ENCODE results near the gene ZNF813.
"Not testable (repeated sequence)": the region's sequence is repeated elsewhere in the genome, so short reads cannot be mapped to it uniquely, and the experiment has no call there.

Gene ZNF813

GRCh38 chr19:53485046-53486004, 17.8 kb downstream of the ZNF813 start:
- no peak for DNase-seq

GRCh38 chr19:53492153-53492552, 24.6 kb downstream of the ZNF813 start:
- no peak for DNase-seq

- not testable (repeated sequence) for DNase-seq
These were observed 29.9 kb downstream of the ZNF813 start for GRCh38 chr19:53497311-53498023.

- not testable (repeated sequence) for DNase-seq
These were observed 30.5 kb downstream of the ZNF813 start for GRCh38 chr19:53498024-53498395.

DNA sequence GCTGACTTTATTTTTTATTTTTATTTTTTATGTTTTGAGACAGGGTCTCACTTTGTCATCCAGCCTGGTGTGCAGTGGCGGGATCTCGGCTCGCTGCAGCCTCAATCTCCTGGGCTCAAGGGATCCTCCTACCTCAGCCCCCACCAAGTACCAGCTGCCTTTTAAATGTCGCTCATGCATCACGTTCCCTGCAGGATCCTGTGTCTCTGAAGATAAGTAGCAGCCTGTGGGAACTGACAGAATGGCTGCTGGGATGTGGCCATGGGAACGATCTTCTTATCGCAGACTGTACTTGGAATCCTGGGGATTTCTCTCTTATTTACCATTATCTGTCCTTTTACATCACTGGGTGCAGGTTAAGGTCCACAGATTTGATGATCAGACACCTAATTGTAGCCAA, 35.6 kb downstream of the ZNF813 start:
- not testable (repeated sequence) for DNase-seq

- DNase-seq: peak in 3 of 4 experiments; percentile 8 to 25 (median 10)
These were observed 36.3 kb downstream of the ZNF813 start for GRCh38 chr19:53503671-53504364.

DNA sequence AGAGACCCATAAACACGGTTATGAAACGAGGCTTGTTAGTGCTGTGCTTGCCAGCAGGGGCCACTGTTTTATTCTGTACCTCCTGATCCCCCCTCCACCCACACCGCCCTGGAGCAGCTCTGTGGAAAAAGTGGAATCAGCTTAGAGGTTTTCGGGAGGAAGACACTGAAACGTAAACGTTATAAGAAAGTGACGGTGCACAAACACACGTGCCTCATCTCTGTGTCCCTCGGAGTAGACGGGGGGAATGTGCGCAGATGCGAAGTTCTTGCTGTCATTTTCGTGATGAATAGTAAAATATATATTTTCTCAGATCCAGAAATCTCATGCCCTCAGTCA, 36.8 kb downstream of the ZNF813 start:
- peak in 1 of 4 experiments; percentile 16 for DNase-seq

- DNase-seq: no peak
These were observed 37.4 kb downstream of the ZNF813 start for GRCh38 chr19:53504885-53505284.

- no peak for DNase-seq
These were observed 39.2 kb downstream of the ZNF813 start for GRCh38 chr19:53506728-53507127.

DNA sequence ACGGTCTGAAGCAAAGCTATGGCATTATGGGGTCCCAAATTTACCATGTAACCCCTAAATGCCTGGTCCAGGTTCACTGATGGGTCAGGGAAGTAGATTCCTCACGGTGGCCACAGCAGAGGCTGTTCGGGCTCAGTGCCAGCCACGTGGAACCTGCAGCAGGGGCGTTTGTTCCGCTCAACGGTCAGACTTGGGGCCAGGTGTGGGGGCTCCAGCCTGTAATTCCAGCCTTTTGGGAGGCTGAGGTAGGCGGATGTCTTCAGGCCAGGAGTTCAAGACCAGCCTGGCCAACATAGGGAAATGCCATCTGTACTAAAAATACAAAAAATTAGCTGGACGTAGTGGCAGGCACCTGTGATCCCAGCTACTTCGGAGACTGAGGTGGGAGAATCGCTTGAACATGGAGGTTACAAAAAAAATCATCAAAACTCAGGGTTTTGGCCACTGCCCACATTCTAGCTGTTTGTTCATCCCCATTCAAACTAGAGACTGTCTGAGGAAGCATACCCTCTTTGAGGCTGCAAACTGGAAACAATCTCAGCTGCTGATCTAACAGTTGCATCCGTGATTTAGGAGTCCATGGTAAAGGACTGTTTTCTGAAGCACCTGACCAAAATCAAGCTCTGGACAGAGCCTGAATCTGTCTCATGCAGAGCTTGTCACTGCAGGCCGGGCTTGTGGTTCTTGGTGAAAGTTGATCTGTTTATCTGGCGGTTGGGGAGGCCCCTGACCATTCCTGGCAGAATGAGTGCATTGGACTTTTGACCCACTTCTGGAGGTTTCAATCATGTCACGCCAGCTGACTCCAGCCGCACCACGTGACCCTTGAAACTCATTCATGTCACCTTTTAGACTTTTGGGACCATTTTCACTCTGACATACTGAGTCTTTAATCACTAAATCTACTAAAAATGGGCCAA, 40.2 kb downstream of the ZNF813 start:
- DNase-seq: no peak

DNA sequence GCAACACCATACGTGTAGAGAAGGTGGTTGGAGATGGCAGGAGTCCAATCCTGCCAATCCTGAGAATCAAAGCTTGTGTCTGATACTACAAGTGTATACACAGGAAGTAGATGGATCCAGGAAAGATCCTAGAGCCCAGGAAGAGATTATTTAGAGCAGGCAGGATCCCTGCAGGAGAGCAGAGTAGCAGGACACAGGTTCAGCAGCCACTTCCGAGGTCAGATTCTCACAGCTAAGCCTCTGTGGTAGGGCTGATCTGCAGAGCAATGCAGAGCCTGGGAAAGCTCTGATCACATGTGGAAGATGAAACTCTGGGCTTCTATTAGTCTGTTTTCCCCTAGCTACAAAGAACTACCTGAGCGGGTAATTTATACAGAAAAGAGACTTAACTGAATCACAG, 41.9 kb downstream of the ZNF813 start:
- no peak for DNase-seq

DNA sequence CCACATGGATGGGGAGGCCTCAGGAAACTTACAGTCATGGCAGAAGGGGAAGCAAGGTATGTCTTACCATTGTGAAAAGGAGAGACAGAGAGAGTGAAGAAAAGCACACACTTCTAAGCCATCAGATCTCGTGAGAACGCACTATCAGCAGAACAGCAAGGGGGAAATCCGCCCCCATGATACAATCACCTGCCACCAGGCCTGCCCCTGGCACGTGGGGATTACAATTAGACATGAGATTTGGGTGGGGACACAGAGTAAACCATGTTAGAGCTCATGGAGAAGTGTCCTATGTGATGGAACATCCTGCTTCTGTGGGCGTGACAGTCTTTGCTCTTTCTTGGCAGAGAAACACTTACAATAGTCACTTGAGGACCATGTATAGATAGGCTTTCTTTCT, 42.3 kb downstream of the ZNF813 start:
- DNase-seq: no peak

GRCh38 chr19:53511357-53511756, 43.8 kb downstream of the ZNF813 start:
- DNase-seq: no peak

DNA sequence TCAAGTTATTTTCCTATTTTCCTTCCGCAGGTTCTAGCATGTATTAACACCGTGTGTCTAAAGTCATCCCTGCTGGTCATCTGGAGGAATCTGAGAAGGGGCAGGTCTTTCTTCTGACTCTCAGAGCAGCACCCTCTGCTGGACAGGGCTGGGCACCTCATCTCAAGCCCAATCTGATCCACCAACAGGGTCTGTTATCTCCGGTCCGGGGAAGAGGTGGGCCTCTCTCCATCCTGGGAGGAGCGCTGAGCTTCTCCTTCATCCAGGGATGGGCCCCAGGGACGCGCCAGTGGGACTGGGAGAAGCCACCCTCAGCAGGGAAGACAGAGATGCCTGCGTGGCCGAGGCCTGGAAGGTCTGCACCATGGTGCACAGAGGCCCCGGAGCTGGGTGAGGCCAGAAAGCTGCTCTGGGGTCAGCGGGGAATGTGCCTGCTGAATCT, 44.4 kb downstream of the ZNF813 start:
- DNase-seq: peak; percentile 64 to 78 (median 74)

DNA sequence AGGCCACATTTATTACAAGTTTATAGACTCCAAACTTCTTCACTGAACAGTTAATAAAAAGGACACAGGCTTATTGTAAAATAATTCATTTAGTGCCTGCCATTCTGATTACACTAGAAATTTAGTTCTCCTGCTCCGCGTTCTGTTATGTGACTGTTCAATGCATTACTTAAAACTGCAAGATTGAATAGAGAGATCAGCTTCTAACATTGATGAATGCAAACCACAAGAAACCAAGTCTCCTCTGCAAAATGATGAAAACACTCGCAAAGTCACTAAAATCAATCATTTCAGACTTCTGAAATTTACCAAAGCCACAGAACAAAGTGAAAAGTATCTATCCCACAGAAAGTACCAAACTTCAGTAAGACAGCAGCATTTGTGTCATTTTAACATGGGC, 47.5 kb downstream of the ZNF813 start:
- not testable (repeated sequence) for DNase-seq

DNA sequence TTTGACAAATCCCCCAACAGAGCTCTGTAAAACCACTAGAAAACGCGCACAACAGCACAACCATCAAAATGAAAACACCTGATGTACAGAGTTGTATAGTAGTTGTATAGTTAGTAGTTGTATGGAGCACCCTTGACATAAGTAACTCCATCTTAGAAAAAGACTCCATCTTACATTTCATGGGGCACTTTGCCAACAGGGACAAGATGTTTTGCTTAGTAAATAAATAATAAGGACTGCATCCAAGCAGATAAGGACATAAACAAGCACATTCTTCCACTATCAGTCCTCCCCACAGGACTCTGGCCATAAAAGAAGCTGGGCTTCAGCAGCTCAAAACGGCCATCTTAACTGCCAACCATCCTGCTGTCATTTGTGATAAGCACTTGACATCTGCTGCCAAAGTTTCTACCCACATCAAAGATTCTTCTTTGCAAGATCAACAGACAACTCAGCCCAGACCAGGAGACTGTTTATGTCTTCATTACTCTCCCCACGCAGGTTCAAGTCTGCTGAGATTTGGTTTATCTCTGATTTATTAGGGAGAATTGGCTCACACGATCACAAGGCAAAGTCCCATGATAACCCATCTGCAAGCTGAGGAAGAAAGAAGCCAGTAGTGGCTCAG, 49.7 kb downstream of the ZNF813 start:
- DNase-seq: no peak

- no peak for DNase-seq
These were observed 50.6 kb downstream of the ZNF813 start for GRCh38 chr19:53518121-53518520.

DNA sequence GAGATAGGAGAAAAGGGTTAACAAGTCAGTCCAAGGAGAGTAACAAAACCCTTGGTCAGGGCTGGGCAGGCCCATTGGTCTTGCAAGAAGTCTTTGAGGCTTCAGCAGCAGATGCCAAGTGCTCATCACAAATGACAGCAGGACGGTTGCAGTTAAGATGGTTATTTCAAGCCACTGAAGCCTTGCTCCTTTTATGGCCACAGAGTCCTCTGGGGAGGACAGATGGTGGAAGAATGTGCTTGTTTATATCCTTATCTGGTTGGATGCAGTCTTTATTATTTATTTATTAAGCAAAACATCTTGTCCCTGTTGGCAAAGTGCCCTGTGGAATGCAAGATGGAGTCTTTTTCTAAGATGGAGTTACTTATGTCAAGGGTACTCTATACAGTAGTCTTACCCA, 51.2 kb downstream of the ZNF813 start:
- no peak for DNase-seq

DNA sequence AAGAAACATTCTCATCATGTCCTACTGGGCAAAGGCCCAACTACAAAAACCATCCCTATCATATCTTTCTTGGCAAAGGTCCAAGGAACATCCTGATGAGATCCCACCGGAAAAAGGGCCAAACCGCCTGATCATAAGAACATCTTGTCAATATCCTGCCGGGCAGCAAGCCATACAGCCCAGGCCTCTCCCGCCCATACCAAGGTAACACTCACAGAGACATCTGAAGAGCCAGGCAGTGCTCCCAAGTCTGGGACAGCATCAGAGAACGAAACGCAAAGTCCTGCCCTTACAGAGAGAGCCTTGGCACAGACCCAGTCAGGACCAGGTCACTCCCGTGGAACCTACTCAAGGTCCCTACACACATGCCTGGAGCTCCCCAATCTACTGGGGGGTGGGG, 51.9 kb downstream of the ZNF813 start:
- DNase-seq: no peak

GRCh38 chr19:53520163-53520546, 52.6 kb downstream of the ZNF813 start:
- no peak for DNase-seq

GRCh38 chr19:53520547-53521372, 53.2 kb downstream of the ZNF813 start:
- DNase-seq: peak; percentile 96 to 97 (median 96)
